Kidney epithelial cell (primary cell): Measurements from ENCODE around the gene CCDC136. TPM values are rescaled to one million over a fixed set of nuclear protein-coding genes. Genes with fewer than 3 reads are reported as not detected.

Experiments
- DNase-seq: peaks from one replicate; pipeline ENCODE4 v3.0.0-alpha.2; 2010; ENCODE audit warnings: low read depth
- H3K27me3 ChIP-seq: 2 replicates; pipeline ENCODE4 v1.6.0; 2011; ENCODE audit warnings: low read length; ENCODE audit not compliant: control insufficient read depth, insufficient read depth
- H3K36me3 ChIP-seq: 2 replicates; pipeline ENCODE4 v1.5.1; 2011; ENCODE audit warnings: low read length; ENCODE audit not compliant: control insufficient read depth, insufficient read depth
- H3K4me3 ChIP-seq: 2 replicates; pipeline ENCODE4 v1.5.1; 2011; ENCODE audit warnings: low read depth, mild to moderate bottlenecking, control low read depth, low read length
- CTCF ChIP-seq: IDR thresholded peaks from 2 replicates; pipeline ENCODE4 v1.5.1; 2011; ENCODE audit warnings: mild to moderate bottlenecking, moderate library complexity, low read length, control low read depth, inconsistent platforms; ENCODE audit not compliant: insufficient read depth, poor library complexity, severe bottlenecking
- total RNA-seq: library from RNA; depleted of rRNA; stranded (reverse); fragments of >200 nt; gene quantifications from 2 replicates; pipeline ENCODE4 v1.2.3, GENCODE V29; 2015

Gene CCDC136
- total RNA-seq, 1 donor from 2014 or later, result 7.2 TPM

- TF ChIP-seq CTCF, result no peak
- no peaks in the 10 kb centered on the region for H3K36me3 ChIP-seq
These were observed 44.3 kb upstream of the CCDC136 start for GRCh38 chr7:128747327-128748079.

GRCh38 chr7:128752251-128752650 lies 39.5 kb upstream of the CCDC136 start:
- Histone ChIP-seq H3K27me3 (no peaks in the 10 kb centered on the region), H3K36me3 (no peaks in the 10 kb centered on the region)

More at GRCh38 chr7:128747327-128748079, 44.3 kb upstream of the CCDC136 start:
- no peak overlapping the region for H3K4me3 ChIP-seq
- H3K27me3 ChIP-seq, result no peaks in the 10 kb centered on the region
- DNase-seq, result no peak

GRCh38 chr7:128755075-128755818 lies 36.5 kb upstream of the CCDC136 start:
- DNase-seq, result no peak
- Histone ChIP-seq H3K4me3 (no peak overlapping the region), H3K36me3 (no peaks in the 10 kb centered on the region), H3K27me3 (no peaks in the 10 kb centered on the region)
- TF ChIP-seq CTCF, result no peak

More at GRCh38 chr7:128752251-128752650, 39.5 kb upstream of the CCDC136 start:
- no peak overlapping the region for H3K4me3 ChIP-seq
- DNase-seq, result no peak
- TF ChIP-seq CTCF, result no peak

GRCh38 chr7:128755819-128756476 lies 35.8 kb upstream of the CCDC136 start:
- Histone ChIP-seq H3K4me3 (no peak overlapping the region), H3K36me3 (no peaks in the 10 kb centered on the region), H3K27me3 (no peaks in the 10 kb centered on the region)
- TF ChIP-seq CTCF, result no peak
- DNase-seq, result no peak

GRCh38 chr7:128757203-128757602 lies 34.6 kb upstream of the CCDC136 start:
- Histone ChIP-seq H3K4me3 (no peak overlapping the region), H3K27me3 (no peaks in the 10 kb centered on the region), H3K36me3 (no peaks in the 10 kb centered on the region)
- DNase-seq, result no peak
- TF ChIP-seq CTCF, result no peak
